ENCODE results near the gene MED13L. TPM values are rescaled to one million over a fixed set of nuclear protein-coding genes. Genes with fewer than 3 reads are reported as not detected.
A peak's percentile ranks its signal among the peaks of the same experiment; 100 is the strongest.

MED13L gene
- total RNA-seq, 1 experiment from 2014 or later: 94.1 TPM

- no TSS peak for BruUV-seq (replicated peaks)
- Histone ChIP-seq H3K27ac (ENCODE audit: low read depth, low read length, poor library complexity, severe bottlenecking) (no peak overlapping the region), H3K27me3 (replicated peaks; ENCODE audit: insufficient read depth, low read depth, low read length, poor library complexity) (no peaks in the 10 kb centered on the region), H3K4me3 (ENCODE audit: low read depth, low read length, poor library complexity, severe bottlenecking) (no peak overlapping the region), H3K36me3 (ENCODE audit: insufficient read depth, low read length, poor library complexity, severe bottlenecking) (no peaks in the 10 kb centered on the region), H3K4me1 (ENCODE audit: insufficient read depth, low read length, poor library complexity, severe bottlenecking) (no peaks in the 10 kb centered on the region), H3K9me3 (ENCODE audit: low read depth, low read length, poor library complexity, severe bottlenecking) (no peaks in the 10 kb centered on the region)
- TF ChIP-seq CTCF (conservative IDR thresholded peaks at IDR 0.05; ENCODE audit: low read depth, low read length) (no peak), EZH2 (IDR thresholded peaks at IDR 0.05; ENCODE audit: borderline replicate concordance, low read depth, low read length, poor library complexity, severe bottlenecking) (no peak)
- intact Hi-C loops (cut with micrococcal nuclease; ENCODE audit: unreplicated experiment): no loop called here
- ChIA-PET CTCF (no interaction called here), POLR2A (ENCODE audit: low non-redundant PET) (no interaction called here)
- peak; percentile 17 for DNase-seq (ENCODE audit: low spot score)
Observed at GRCh38 chr12:115946092-115946491, 331.4 kb downstream of the MED13L start.

GRCh38 chr12:115945491-115945885 lies 332.0 kb downstream of the MED13L start:
- intact Hi-C loops (cut with micrococcal nuclease; ENCODE audit: unreplicated experiment): no loop called here
- Histone ChIP-seq H3K9me3 (ENCODE audit: low read depth, low read length, poor library complexity, severe bottlenecking) (no peaks in the 10 kb centered on the region), H3K4me3 (ENCODE audit: low read depth, low read length, poor library complexity, severe bottlenecking) (no peak overlapping the region), H3K4me1 (ENCODE audit: insufficient read depth, low read length, poor library complexity, severe bottlenecking) (no peaks in the 10 kb centered on the region), H3K27me3 (replicated peaks; ENCODE audit: insufficient read depth, low read depth, low read length, poor library complexity) (no peaks in the 10 kb centered on the region), H3K36me3 (ENCODE audit: insufficient read depth, low read length, poor library complexity, severe bottlenecking) (no peaks in the 10 kb centered on the region), H3K27ac (ENCODE audit: low read depth, low read length, poor library complexity, severe bottlenecking) (no peak overlapping the region)
- ChIA-PET POLR2A (ENCODE audit: low non-redundant PET) (no interaction called here), CTCF (no interaction called here)
- no peak for DNase-seq (ENCODE audit: low spot score)
- no peak for TF ChIP-seq CTCF (conservative IDR thresholded peaks at IDR 0.05; ENCODE audit: low read depth, low read length)
- BruUV-seq (replicated peaks): no TSS peak

GRCh38 chr12:115944837-115945490 lies 332.5 kb downstream of the MED13L start:
- no TSS peak for BruUV-seq (replicated peaks)
- Histone ChIP-seq H3K36me3 (ENCODE audit: insufficient read depth, low read length, poor library complexity, severe bottlenecking) (no peaks in the 10 kb centered on the region), H3K9me3 (ENCODE audit: low read depth, low read length, poor library complexity, severe bottlenecking) (no peaks in the 10 kb centered on the region), H3K4me1 (ENCODE audit: insufficient read depth, low read length, poor library complexity, severe bottlenecking) (no peaks in the 10 kb centered on the region), H3K27ac (ENCODE audit: low read depth, low read length, poor library complexity, severe bottlenecking) (no peak overlapping the region), H3K27me3 (replicated peaks; ENCODE audit: insufficient read depth, low read depth, low read length, poor library complexity) (no peaks in the 10 kb centered on the region), H3K4me3 (ENCODE audit: low read depth, low read length, poor library complexity, severe bottlenecking) (no peak overlapping the region)
- DNase-seq (ENCODE audit: low spot score): peak; percentile 27
- POLR2A ChIA-PET (ENCODE audit: low non-redundant PET): no interaction called here
- CTCF ChIA-PET: no interaction called here
- TF ChIP-seq CTCF (conservative IDR thresholded peaks at IDR 0.05; ENCODE audit: low read depth, low read length) (no peak), EZH2 (IDR thresholded peaks at IDR 0.05; ENCODE audit: borderline replicate concordance, low read depth, low read length, poor library complexity, severe bottlenecking) (no peak)
- intact Hi-C loops (cut with micrococcal nuclease; ENCODE audit: unreplicated experiment): no loop called here

Data from A673 (cell line).